Right atrium auricular region (tissue), 2 donors: Measurements from ENCODE around the gene GALM. TPM values are rescaled to one million over a fixed set of nuclear protein-coding genes. Genes with fewer than 3 reads are reported as not detected.

Source experiments
- DNase-seq: peaks from one replicate; pipeline ENCODE4 v3.0.0-alpha.2; 2019; ENCODE audit warnings: low spot score
- H3K27ac ChIP-seq, 2 donors: fragments of 200-600 bp; sonication (generic); 1 replicate in 1 of 2; 2 replicates in 1 of 2; pipeline ENCODE4 v1.5.1; 2016 to 2019
- H3K27me3 ChIP-seq, 2 donors: fragments of 200-600 bp; sonication (generic); one replicate each; pipeline versions ENCODE4 v1.5.1 to v1.6.0; 2017 to 2019
- H3K36me3 ChIP-seq: fragments of 200-600 bp; sonication (generic); one replicate; pipeline ENCODE4 v1.5.1; 2016
- H3K4me1 ChIP-seq, 2 donors: fragments of 200-600 bp; sonication (generic); one replicate each; pipeline versions ENCODE4 v1.5.1 to v1.6.0; 2017 to 2019
- H3K4me3 ChIP-seq, 2 donors: fragments of 200-600 bp; sonication (generic); 1 replicate in 1 of 2; 2 replicates in 1 of 2; pipeline ENCODE4 v1.5.1; 2017 to 2019; ENCODE audit warnings: mild to moderate bottlenecking in 1 of 2, moderate library complexity in 1 of 2
- H3K9me3 ChIP-seq, 2 donors: fragments of 200-600 bp; sonication (generic); one replicate each; pipeline ENCODE4 v1.5.1; 2019
- CTCF ChIP-seq, 2 donors: fragments of 200-600 bp; sonication (generic); IDR thresholded peaks; one replicate each; pipeline ENCODE4 v1.5.1; 2019; ENCODE audit warnings: antibody characterized with exemption in 2 of 2
- total RNA-seq, 2 donors: library from RNA; depleted of rRNA; stranded (reverse); fragments of >200 nt; gene quantifications; one replicate each; pipeline ENCODE4 v1.1.0, GENCODE V29; 2016

GALM gene
- total RNA-seq, 2 donors from 2014 or later = 13.9 to 17.9 TPM

- no peaks in the 10 kb centered on the region for H3K27me3 ChIP-seq
- TF ChIP-seq CTCF (IDR thresholded peaks at IDR 0.05) = no peak
Measured at GRCh38 chr2:38622210-38622609, 43.7 kb upstream of the GALM start.

GRCh38 chr2:38626326-38627035 is 39.4 kb upstream of the GALM start:
- Histone ChIP-seq H3K27me3 (no peaks in the 10 kb centered on the region), H3K4me3 (no peak overlapping the region), H3K27ac (no peak overlapping the region), H3K9me3 (peaks cover 0 to 6% of the 10 kb centered on the region in 2 donors), H3K36me3 (no peaks in the 10 kb centered on the region), H3K4me1 (no peaks in the 10 kb centered on the region)
- DNase-seq = no peak
- no peak for TF ChIP-seq CTCF (IDR thresholded peaks at IDR 0.05)

More at GRCh38 chr2:38622210-38622609, 43.7 kb upstream of the GALM start:
- no peaks in the 10 kb centered on the region for H3K9me3 ChIP-seq
- no peak overlapping the region for H3K27ac ChIP-seq
- H3K36me3 ChIP-seq = no peaks in the 10 kb centered on the region
- no peak overlapping the region for H3K4me3 ChIP-seq
- no peak for DNase-seq
- H3K4me1 ChIP-seq = peaks cover 0 to 19% of the 10 kb centered on the region in 2 donors

DNA sequence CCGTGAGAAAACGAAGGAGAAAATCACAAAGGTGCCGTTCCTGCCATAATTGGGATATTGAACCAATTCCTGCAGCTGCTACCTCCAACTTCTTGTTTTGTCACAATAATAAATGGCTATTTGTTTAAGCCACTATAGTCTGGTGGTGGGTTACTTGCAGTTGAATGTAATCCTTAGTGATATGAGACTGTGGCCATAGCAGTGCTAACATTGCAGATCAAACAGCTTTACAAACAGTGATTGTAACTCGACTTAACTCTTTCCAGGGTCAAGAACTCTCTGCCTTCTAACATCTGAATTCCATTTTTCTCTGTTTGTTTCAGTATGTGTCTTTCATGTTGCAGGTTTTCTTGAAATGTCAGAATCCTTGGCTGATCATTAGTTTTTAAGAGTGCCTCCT is 38.5 kb upstream of the GALM start:
- no peak overlapping the region for H3K27ac ChIP-seq
- no peak for TF ChIP-seq CTCF (IDR thresholded peaks at IDR 0.05)

DNA sequence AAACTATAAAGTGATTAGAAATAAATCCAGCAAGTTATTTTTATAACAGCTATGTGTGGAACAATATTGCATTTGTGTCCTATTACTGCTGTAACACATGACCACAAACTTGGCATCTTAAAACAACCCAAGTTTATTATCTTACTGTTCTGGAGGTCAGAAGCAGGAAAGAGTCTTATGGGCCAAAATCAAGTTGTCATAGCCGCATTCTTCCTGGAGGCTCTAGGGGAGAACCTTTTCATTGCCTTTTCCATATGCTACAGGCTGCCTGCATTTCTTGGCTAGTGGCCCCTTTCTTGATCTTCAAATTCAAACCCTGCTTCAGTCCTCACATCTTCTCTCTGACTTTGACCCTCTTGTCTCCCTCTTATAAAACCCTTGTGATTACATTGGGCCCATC is 36.2 kb upstream of the GALM start:
- no peaks in the 10 kb centered on the region for H3K27me3 ChIP-seq
- no peaks in the 10 kb centered on the region for H3K36me3 ChIP-seq
- no peaks in the 10 kb centered on the region for H3K4me1 ChIP-seq
- peaks cover 0 to 6% of the 10 kb centered on the region in 2 donors for H3K9me3 ChIP-seq
- no peak overlapping the region for H3K4me3 ChIP-seq
- TF ChIP-seq CTCF (IDR thresholded peaks at IDR 0.05) = no peak
- H3K27ac ChIP-seq = no peak overlapping the region
- DNase-seq = no peak

More for the DNA sequence above, 38.5 kb upstream of the GALM start:
- Histone ChIP-seq H3K36me3 (no peaks in the 10 kb centered on the region), H3K27me3 (no peaks in the 10 kb centered on the region), H3K4me3 (no peak overlapping the region), H3K9me3 (peaks cover 0 to 6% of the 10 kb centered on the region in 2 donors), H3K4me1 (no peaks in the 10 kb centered on the region)
- DNase-seq = no peak

GRCh38 chr2:38631976-38632375 is 33.9 kb upstream of the GALM start:
- Histone ChIP-seq H3K4me3 (no peak overlapping the region), H3K36me3 (no peaks in the 10 kb centered on the region), H3K4me1 (no peaks in the 10 kb centered on the region), H3K27ac (no peak overlapping the region), H3K27me3 (no peaks in the 10 kb centered on the region), H3K9me3 (peaks cover 0 to 6% of the 10 kb centered on the region in 2 donors)
- DNase-seq = no peak
- no peak for TF ChIP-seq CTCF (IDR thresholded peaks at IDR 0.05)

DNA sequence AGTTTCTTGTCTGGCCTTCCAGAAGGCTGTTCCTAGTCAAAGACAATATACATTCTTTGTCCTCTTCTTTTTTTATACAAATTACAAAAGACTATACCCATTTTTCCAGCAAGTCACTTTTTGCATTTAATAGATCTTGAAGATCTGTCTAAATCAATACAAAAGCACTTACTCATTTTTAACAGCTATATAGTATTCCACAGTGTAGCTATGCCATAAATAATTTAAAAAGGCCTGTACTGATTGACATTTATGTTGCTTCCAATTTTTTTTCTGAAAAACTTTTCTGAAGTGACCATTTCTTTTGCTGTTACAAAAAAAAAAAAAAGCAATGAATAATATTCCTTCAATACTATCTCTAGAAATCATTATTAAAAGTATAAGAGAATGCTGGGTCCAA is 32.9 kb upstream of the GALM start:
- DNase-seq = no peak
- Histone ChIP-seq H3K27me3 (no peaks in the 10 kb centered on the region), H3K9me3 (peaks cover 0 to 6% of the 10 kb centered on the region in 2 donors), H3K36me3 (no peaks in the 10 kb centered on the region), H3K4me3 (no peak overlapping the region), H3K27ac (no peak overlapping the region), H3K4me1 (no peaks in the 10 kb centered on the region)
- no peak for TF ChIP-seq CTCF (IDR thresholded peaks at IDR 0.05)
